Embryonic facial prominence (tissue), 1 donor: ENCODE data around the gene DMD.
"Not testable (repeated sequence)": the region's sequence is repeated elsewhere in the genome, so short reads cannot be mapped to it uniquely, and the experiment has no call there.

Experiments
- DNase-seq: peaks from one replicate; pipeline ENCODE4 v3.0.0-alpha.2; 2016; ENCODE audit errors: extremely low spot score

Gene DMD

DNA sequence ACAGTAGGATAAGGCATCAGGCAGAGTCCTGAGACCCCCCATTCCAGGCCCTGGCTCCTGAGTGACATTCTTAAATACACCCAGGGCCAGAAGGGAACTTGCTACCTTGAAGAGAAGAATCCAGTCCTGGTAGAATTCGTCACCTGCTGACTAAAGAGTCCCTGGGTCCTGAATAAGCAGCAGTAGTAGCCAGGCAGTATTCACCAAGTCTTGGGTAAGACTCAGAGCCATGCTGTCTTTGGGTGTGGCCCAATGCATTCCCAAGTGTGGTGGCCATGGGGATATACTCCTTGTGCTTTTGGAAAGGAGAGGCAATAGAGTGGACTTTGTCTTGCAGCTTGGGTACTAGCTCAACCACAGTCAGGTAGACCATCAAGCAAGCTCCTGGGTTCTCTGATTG lies 359.1 kb downstream of the DMD start:
- DNase-seq, result no peak

DNA sequence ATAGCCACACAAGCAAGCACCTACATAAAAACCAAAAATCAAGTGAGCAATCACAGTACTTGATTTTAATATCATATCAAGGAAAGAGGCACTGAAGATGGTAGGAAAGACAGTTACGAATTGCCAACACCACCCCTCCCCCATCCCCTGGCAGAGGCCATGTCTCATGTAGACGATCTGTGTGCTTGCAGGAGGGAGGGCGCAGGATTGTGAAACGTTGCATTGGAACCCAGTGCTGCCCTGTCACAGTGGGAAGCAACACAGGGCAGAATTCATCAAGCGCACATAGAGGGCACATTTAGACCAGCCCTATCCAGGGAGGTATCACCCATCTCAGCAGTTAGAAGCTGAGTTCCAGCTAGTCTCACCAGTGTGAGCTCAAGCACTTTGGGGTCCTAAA lies 359.8 kb downstream of the DMD start:
- no peak for DNase-seq

DNA sequence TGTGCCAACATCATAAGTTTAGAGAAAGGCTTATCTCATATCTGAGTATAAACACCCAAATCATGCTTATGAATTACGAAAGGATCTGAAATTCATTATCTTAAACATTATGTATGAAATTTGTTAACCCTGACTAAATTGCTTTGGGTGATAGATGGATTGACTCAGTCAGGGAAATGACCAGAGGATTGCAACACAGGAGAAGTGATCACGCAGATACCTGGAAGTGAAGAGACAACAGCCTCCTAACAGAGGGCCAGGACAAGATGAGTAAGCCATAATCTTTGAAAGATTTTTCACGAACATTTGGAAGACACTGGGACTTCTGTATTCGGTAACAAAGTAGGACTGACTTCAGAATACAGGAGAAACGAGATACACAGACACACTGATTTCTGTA lies 363.4 kb downstream of the DMD start:
- DNase-seq, result no peak

DNA sequence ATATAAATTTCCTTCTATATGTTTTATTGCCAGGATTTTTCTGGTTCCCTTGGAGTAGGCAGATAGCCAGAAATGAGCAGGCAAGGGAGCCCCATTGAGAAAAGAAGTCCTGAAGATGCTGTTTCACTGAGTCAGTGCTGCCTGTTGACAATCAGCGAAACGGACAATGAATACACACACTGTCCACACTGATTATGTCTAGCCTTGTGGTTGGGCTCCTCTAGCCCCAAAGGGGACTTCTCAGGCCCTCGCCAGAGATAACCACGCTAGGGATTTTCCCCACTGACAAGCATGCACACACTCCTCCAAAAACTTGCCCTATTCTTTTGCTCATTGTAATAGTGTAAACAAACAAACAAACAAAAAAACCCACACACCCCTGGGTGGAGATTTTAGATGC lies 369.3 kb downstream of the DMD start:
- DNase-seq, result no peak

DNA sequence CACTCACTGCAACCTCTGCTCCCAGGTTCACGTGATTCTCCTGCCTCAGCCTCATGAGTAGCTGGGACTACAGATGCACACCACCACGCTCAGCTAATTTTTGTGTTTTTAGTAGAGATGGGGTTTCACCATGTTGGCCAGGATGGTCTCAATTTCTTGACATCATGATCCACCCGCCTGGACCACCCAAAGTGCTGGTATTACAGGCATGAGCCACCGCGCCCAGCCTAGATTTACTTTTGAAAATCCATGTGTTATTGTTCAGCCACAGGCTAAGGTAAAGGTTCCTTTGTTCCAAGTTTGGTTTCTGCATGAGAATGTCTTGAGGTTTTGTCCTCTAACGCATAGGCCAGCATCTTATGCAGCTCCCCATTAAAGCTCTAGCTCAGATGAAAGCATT lies 371.6 kb downstream of the DMD start:
- DNase-seq, result no peak

DNA sequence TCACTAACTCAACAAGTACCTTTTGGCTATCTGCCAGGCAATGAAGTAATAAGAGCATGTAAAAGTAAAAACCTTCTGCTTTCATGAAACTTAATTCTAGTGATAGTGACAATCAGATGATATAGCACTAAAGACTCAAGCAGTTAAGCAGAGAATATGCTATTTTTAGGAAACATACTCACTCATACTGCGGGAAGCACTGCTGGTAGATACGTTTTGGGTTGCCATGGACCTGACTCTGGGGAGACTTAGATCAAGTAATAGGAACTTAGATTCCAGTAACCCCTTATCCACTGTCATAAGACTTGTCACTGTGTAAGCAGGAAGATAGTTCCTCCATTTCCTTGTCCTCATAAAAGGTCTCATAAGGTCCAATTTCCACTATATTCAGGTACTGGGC lies 386.3 kb downstream of the DMD start:
- DNase-seq, result no peak

DNA sequence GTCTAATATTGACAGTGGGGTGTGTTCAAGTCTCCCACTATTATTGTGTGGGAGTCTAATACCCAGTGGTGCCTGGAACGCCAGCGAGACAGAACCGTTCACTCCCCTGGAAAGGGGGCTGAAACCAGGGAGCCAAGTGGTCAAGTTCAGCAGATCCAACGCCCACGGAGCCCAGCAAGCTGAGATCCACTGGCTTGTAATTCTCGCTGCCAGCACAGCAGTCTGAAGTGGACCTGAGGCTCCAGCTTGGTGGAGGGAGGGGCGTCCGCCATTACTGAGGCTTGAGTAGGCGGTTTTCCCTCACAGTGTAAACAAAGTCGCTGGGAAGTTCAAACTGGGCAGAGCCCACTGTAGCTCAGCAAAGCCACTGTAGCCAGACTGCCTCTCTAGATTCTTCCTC lies 407.3 kb downstream of the DMD start:
- DNase-seq, result no peak

DNA sequence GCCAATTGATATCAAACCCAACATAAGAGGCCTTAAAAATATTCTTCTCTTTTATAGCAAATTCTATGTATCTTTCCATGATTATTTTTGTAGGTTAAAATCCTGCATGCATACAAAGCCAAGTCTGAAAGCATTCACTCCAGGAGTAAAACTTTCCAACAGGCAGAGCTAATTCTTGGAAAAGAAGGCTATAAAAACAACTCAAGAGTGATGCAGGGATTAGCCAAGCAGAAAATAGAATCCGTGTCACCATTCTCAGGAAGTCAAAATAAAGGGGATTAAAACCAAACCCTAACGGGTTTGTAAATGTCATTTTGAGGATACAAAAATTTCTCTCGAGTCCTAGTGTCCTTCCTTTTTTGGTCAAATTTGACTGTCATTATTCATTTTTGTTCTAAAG lies 412.4 kb downstream of the DMD start:
- no peak for DNase-seq

DNA sequence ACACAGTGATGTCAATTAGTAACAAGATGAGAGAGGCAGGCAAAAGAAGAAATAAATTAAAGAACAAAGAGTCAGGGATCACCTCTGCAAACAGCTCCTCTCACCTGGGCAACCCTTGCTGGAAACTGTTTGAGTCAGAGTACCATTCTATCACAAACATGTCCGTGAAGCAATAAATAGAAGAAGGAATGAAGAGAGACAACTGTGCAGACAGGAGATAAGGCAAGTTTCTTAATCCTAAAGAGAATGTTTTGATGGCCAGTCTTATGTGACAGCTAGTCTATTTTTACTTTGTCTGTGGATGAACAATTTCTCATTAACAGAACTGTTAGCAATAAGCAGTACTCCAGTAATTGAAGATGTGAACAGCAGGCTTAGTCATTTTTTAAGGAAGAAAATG lies 422.4 kb downstream of the DMD start:
- no peak for DNase-seq

DNA sequence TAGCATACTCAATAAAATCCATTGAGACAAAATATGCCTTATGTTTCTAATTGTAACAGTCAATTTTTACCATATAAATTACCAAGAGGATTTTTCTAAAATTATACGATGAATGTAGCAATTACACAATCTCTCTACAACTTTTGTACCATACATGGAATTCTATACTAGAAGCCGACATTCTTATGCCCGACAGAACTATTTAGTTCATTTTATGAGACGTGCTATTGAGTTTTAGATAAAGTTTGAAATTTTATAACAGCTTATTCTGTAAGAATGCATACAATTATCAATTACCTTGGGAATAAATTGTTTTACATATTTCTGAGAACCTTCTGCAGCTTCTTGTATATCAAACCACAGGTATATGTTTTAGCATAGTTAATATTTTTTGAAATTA lies 431.2 kb downstream of the DMD start:
- DNase-seq, result no peak

DNA sequence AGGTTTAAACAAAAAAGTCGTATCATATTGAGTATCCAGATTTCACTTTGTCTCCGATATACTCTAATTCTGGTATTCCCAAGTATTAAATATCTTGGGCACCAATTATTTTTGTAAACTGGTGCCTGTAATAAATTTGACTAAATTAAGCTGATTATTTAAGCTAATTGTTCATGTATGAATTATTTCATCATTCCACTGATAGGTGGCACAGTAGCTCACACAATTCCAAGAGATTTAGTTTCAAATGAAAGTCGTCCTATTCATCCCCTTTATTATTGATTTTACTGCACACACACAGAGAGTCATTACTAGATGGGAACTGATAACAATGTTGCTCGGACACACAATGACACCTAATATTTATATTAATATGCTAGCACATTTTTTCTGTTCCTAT lies 432.4 kb downstream of the DMD start:
- no peak for DNase-seq

DNA sequence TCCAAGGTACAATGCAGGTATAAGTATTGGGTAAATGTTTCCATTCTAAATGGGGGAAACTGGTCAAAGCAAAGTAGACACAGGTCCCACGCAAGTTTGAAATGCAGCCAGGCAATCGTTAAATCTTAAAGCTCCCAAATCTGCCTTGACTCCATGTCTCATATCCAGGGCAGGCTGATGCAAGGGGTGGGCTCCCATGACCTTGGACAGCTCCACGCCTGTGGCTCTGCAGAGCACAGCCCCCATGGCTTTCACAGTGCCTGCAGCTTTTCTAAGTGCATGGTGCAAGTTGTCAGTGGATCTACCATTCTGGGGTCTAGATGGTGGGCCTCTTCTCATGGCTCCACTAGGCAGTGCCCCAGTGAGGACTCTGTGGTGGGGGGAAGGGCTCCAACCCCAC lies 436.4 kb downstream of the DMD start:
- no peak for DNase-seq

DNA sequence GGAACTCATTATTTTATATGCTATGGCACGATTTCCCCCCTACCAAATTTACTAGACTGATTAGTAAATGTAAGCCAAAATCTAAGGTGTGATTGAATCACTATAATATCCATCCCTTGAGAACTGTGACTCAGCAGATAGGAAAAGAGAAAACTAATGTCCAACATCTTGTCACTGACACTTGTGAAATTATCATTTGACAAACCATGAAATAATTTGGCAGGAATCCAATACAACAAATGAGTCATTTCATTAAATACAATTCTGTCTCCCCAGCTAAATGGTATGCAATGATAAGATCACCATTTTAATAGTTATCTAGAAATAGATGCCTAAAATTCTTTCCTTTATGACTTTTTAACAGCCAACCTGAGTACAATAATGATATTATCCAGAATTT lies 462.3 kb downstream of the DMD start:
- DNase-seq, result no peak

DNA sequence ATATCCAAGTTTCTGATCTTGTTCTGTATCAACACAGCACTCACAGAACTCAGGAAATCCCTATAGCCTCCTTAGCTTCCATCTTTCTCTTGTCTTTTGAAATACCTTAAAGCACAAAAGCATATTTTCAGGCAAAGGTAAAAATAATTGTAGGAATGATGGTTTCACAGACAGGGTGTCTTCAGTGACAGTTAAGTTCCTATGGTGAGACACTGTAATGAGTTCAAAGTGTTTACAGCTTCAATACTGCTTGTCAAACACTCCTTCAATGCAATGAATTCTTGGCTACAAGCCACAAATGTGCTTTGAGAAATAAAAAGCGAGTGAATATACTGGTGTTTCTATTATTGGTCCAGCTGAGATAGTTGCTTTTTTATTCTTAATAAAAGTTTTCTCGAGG lies 466.0 kb downstream of the DMD start:
- no peak for DNase-seq

DNA sequence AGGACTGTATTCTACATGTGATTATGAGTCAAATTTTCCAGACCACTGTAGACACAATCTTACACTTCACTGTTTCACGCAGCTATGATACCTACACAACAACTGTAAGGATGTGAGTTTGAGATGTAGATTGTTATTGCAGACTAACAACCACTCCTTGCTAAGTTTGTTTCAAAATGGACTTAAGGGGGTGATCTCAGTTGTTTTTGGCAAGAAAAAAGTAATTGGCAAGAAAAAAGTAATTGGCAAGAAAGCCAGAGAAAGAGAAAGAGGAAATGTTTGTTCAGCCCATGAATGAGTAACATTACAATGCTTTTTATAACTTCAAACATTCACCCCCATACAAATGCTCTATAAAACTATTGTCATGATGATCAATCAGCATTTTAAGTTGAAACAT lies 466.4 kb downstream of the DMD start:
- DNase-seq, result no peak

DNA sequence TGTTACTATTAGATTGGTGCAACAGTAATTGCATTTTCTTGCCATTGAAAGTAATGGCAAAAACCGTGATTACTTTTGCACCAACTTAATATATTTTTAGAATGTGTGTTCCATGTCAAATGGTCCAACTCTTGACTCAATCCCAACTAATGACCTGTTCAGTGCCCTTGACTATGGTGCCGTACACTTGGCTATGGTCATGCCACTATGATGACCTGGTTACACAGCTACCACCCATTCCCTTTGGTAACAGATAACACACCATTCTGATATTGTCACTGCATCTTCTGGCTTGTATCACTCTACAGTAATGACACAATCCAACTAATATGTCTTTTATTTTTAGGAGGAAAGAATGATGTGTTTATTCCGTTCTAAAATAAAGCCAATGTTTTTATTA lies 469.4 kb downstream of the DMD start:
- DNase-seq, result no peak

DNA sequence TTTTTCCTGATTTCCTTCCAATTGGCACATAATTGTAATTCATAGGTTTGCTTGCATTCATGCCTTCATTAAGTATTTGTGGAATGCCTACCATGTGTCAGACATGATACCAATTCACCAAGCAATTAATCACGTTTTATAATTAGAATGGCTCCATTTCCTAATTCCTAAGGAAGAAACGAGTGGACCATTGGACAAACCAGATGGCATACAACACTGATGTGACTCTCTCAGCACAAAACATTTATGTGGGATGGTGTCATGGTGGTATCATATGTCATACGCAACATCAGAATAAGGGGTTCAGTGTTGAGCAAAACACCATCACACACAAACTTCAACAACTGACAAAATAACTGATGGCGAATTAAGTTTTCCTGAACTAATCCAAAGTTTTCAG lies 502.8 kb downstream of the DMD start:
- no peak for DNase-seq

DNA sequence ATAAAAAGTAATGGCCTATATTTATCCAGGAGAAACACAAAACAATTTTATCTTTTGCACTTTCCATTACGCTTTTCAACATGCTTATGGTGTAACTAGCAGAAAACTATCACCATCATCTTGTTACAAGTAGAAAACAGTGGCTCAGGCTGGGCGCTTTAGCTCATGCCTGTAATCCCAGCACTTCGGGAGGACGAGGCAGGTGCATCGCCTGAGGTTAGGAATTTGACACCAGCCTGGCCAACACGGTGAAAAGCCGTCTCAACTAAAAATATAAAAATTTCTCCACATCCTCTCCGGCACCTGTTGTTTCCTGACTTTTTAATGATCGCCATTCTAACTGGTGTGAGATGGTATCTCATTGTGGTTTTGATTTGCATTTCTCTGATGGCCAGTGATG lies 506.0 kb downstream of the DMD start:
- DNase-seq, result not testable (repeated sequence)

DNA sequence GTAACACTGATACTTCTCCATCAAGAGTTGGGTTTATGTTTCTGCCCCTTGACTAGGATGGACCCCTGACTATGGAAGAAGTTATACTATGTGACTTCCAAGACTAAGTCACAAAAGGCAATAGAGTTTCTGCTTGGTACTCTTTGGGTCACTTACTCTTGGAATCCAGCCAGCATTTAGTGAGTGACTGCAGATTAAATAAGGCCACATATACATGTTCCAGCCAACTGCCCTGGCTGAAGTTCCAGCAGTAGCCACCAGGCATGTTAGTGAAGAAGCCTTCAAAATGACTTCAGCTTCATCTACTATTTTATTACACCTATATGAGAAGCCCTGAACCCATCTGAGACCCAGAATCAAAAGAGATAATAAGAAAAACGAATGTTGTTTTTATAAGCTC lies 524.0 kb downstream of the DMD start:
- no peak for DNase-seq

DNA sequence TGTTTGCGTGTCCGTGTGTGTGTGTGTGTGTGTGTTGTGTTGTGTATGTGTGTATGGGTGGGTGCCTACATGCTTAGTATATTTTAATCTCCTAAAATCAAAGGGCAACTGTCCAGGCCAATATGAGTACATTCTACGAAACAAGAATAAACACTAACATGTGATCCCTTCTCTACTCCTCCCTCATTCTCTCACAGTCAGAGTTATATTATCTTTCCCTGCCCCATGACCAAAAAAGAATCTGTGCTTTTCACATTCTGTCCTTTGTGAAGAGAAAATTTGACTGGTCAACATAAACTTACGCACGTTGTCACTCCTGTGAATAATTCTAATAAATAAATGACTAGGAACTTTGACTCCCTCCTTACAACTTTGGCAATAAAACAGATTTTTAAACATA lies 532.9 kb downstream of the DMD start:
- DNase-seq, result no peak

DNA sequence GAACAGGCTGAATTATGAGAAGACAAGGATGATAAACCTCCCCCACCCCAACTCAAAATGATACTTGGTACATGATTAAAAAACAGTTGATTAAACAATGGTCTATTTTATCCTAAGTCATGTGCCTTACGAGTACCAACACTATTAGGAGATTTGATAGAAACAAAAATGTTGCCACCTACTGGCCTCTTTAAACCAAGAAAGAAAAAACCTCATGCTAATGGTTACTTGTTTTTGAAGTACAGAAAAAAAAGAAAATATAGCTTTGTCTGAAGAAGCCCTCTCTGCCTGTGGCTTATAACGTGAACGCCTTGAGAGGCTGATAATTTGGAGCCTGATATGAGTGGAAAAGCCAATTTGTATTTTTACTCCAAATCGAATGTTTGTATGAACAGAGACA lies 538.2 kb downstream of the DMD start:
- DNase-seq, result no peak

DNA sequence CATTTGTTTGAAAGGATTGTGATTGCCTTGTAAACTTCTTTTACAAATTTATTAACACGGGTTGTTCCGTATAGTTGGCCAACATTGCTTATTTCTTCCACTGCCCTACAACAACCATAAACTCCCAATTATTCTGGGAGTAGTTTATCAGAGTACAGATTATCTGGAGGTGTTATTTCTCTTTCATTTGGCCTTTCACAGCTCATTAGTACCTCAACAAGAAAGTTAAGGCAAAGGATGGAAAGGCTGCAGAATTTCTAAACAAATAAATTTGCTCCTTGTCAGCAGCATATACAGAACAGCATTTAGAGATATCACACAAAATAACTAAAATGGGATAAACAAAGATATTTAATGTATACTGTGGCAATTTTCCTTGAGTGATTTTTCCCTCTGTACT lies 548.8 kb downstream of the DMD start:
- DNase-seq, result no peak

DNA sequence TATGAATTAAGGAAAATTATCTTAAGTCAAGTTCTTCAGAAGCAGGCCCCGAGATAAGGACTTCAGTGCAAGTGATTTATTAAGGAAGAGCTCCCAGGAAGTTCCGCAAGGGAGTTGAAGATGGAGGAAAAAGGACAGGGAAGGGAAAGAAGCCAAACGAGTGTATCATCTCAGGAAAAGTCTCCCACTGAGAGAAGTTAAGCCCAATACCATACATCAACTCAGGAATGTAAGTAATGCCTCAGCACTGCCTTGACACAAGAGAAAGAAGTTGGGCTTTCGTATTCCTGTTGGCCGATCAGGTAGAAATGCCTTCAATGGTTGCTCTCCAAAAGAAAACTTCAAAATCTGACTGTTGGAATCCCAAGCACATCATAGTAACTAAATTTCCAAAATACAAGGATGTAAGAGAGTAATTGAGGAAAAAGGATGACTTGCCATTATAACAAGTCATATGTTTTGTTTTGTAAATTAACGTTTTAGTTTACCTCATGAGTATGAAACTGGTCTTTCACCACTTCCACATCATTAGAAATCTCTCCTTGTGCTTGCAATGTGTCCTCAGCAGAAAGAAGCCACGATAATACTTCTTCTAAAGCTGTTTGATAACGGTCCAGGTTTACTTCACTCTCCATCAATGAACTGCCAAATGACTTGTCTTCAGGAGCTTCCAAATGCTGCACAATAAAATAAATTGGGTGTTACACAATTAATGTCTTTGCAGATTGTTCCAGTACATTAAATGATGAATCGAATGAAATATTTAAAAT lies 566.7 kb downstream of the DMD start:
- DNase-seq, result no peak

DNA sequence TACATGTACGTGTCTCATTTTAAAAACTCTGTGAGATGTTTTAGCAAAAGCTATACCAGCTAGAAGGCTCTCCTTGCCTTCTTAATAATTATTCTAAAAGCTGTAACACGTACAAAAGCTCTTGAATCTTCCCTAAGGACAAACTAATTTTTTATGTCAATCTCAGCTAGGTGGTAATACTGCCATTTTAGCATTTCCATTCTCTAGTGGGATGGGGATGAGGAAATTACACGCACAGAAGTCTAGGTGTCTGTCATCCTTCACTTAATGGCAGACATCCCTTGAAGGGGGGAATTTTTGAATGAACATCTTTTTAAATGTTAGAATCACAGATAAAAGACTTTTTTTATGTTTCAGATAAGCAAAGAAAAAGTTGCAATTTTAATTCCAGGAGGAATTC lies 569.1 kb downstream of the DMD start:
- no peak for DNase-seq
